PFSK-1 (cell line): ENCODE measurements around the gene SFMBT2.

Source experiments
- FOXP2 ChIP-seq: optimal IDR thresholded peaks from 2 replicates; pipeline ENCODE3; 2011; ENCODE audit warnings: borderline replicate concordance, control low read depth, inconsistent platforms; ENCODE audit not compliant: insufficient read depth; ENCODE audit errors: extremely low read length, extremely low read depth
- POLR2AphosphoS5 ChIP-seq: IDR thresholded peaks from 2 replicates; pipeline ENCODE4 v1.6.1; 2012; ENCODE audit warnings: low read depth, mild to moderate bottlenecking, control low read depth, low read length, moderate library complexity
- SIN3A ChIP-seq: IDR thresholded peaks from 2 replicates; pipeline ENCODE4 v1.6.1; 2012; ENCODE audit warnings: mild to moderate bottlenecking, low read length, moderate library complexity, borderline replicate concordance; ENCODE audit not compliant: insufficient read depth
- TAF1 ChIP-seq: IDR thresholded peaks from 2 replicates; pipeline ENCODE4 v1.6.1; 2012; ENCODE audit warnings: low read length, control low read depth, borderline replicate concordance; ENCODE audit not compliant: insufficient read depth
- TF ChIP-seq, protein P1 (sequence below), 2 experiments: IDR thresholded peaks; 2 replicates each; pipeline versions ENCODE4 v1.6.1 to v1.8.0; 2011 to 2012; ENCODE audit warnings: low read depth in 2 of 2, low read length in 2 of 2, control low read depth in 1 of 2, inconsistent platforms in 1 of 2, mild to moderate bottlenecking in 1 of 2, moderate library complexity in 1 of 2; ENCODE audit not compliant: insufficient read depth in 1 of 2

The SFMBT2 gene

DNA sequence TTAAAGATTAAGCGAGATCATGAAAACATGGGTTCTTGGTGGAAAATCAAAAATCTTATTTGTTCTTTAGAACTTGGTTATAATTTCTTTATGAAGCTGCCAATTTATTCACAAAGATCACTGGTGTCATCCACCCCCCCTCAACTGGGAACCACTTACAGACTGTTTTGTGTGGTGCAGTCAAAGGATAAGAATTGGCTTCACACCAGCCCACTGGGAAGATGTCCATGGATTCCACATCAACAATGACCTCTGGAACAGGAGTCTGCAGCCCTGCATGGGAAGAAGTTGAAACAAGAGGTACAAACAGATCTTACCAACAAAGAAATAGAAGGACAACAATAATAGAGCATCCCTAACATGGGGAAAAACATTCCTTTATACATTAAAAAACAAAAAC is 205.2 kb downstream of the SFMBT2 start:
- TF ChIP-seq POLR2AphosphoS5 (no peak), TAF1 (no peak), SIN3A (no peak), FOXP2 (no peak)
- TF ChIP-seq, protein P1, sequence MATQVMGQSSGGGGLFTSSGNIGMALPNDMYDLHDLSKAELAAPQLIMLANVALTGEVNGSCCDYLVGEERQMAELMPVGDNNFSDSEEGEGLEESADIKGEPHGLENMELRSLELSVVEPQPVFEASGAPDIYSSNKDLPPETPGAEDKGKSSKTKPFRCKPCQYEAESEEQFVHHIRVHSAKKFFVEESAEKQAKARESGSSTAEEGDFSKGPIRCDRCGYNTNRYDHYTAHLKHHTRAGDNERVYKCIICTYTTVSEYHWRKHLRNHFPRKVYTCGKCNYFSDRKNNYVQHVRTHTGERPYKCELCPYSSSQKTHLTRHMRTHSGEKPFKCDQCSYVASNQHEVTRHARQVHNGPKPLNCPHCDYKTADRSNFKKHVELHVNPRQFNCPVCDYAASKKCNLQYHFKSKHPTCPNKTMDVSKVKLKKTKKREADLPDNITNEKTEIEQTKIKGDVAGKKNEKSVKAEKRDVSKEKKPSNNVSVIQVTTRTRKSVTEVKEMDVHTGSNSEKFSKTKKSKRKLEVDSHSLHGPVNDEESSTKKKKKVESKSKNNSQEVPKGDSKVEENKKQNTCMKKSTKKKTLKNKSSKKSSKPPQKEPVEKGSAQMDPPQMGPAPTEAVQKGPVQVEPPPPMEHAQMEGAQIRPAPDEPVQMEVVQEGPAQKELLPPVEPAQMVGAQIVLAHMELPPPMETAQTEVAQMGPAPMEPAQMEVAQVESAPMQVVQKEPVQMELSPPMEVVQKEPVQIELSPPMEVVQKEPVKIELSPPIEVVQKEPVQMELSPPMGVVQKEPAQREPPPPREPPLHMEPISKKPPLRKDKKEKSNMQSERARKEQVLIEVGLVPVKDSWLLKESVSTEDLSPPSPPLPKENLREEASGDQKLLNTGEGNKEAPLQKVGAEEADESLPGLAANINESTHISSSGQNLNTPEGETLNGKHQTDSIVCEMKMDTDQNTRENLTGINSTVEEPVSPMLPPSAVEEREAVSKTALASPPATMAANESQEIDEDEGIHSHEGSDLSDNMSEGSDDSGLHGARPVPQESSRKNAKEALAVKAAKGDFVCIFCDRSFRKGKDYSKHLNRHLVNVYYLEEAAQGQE (IDR thresholded peaks at IDR 0.05; ENCODE audit: insufficient read depth in 1 of 2, low read depth in 2 of 2, low read length in 2 of 2): no peak

DNA sequence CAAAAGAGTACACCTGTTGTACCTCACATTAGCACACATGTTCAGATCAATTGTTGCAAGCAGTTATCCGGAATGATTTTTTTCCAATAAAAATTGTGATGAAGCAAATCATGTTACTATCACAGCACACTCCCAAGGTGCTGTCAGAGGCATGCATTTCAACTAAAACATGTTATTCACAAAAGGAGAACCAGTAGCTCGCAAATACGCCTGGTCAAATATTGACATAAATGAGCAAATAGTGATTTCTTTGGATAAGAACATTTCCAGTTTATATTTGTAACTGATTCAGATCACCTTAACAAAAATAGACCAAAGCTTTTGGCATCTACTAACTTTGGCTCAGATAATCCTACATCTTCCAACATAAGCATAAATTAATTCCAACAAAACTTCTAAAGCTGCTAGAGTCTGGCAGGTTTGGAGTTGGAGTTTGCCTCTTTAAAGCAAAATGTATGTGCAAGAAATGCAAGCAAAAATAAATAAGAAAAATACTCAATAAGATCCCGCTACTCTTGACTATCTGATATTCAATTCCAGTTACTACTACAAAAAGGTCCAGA is 208.0 kb downstream of the SFMBT2 start:
- TF ChIP-seq SIN3A (no peak), TAF1 (no peak), POLR2AphosphoS5 (no peak), FOXP2 (no peak)
- TF ChIP-seq, protein P1 (IDR thresholded peaks at IDR 0.05; ENCODE audit: insufficient read depth in 1 of 2, low read depth in 2 of 2, low read length in 2 of 2): no peak

DNA sequence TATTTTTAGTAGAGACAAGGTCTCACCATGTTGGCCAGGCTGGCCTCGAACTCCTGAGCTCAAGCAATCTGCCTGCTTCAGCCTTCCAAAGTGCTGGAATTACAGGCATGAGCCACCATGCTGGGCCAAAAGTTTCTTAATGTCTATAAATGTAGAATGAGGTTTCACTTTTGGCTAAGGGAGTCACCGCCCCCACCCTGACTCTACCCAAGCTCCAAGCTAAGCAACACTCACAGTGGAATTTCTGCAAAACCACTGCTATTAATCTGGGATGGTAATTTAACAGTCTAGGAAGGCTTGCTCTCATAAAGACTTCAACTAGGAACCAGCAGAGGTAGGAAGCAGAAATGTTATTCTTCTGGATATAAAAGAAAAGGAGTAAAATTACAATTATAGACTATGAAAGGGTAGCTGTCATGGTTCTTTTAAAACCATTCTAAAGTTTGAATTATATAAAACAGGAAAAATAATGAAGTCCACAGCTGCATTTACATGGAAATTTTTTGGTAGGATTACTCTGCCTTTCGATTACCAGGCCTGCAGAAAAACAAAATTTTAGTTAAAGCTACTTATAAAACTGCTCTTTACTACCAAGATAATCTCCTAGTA is 211.6 kb downstream of the SFMBT2 start:
- TF ChIP-seq, protein P1 (IDR thresholded peaks at IDR 0.05; ENCODE audit: insufficient read depth in 1 of 2, low read depth in 2 of 2, low read length in 2 of 2): no peak
- TF ChIP-seq FOXP2: no peak
- no peak for TF ChIP-seq SIN3A
- TF ChIP-seq TAF1: no peak
- no peak for TF ChIP-seq POLR2AphosphoS5

DNA sequence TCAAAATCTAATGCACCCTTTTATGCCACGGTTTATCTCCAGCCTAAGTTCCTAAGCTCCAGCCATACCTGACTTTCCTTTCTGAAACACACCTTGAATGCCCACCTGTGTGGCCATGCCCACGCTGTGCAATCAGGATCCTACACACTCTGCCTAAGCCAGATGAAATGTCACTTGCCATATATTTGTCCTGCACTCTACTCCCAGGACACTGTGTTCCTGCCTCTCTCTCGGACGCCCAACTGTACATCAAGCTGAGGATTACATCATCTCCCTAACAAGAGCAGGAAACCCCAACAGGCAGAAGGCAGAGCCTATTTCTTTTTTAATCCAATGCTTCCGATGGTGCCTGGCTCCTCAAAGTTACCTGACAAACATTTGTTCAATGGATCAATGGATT is 214.6 kb downstream of the SFMBT2 start:
- TF ChIP-seq SIN3A (no peak), POLR2AphosphoS5 (no peak), TAF1 (no peak), FOXP2 (no peak)
- TF ChIP-seq, protein P1 (IDR thresholded peaks at IDR 0.05; ENCODE audit: insufficient read depth in 1 of 2, low read depth in 2 of 2, low read length in 2 of 2): no peak

DNA sequence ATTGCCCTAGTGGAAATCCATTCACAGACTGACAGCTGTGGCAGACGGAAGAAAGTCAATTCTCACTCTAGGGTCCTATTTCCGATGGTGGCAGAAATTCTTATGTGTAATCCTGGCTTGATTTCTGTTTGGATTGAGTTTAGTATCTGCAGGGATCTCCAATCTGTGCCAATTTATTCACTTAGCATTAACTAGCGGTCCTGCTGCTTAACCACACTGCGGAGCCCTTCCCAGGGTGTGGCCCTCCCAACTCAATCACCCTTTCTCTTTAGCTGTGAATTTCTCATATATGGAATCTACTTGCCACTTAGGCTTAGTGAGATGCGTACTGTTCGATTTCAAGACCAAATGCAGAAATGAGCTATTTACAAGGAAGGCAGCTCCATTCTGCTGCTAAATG is 215.7 kb downstream of the SFMBT2 start:
- TF ChIP-seq, protein P1 (IDR thresholded peaks at IDR 0.05; ENCODE audit: insufficient read depth in 1 of 2, low read depth in 2 of 2, low read length in 2 of 2): no peak
- TF ChIP-seq TAF1: no peak
- no peak for TF ChIP-seq POLR2AphosphoS5
- TF ChIP-seq FOXP2: no peak
- no peak for TF ChIP-seq SIN3A
